Activated T-cell treated with anti-CD3 and anti-CD28 coated beads, Interleukin-2, amount 50 U/mL, for 48 hours (primary cell): ENCODE measurements around the gene TSR3.

Source experiments
- DNase-seq, 2 experiments: peaks; one replicate each; pipeline ENCODE4 v3.0.0-alpha.2; 2020

TSR3 gene

GRCh38 chr16:1308036-1308976 lies 43.4 kb downstream of the TSR3 start:
- DNase-seq: no peak

- DNase-seq: no peak
Observed at GRCh38 chr16:1306334-1306733, 45.3 kb downstream of the TSR3 start.

- DNase-seq: no peak
Observed at GRCh38 chr16:1305823-1306222, 45.9 kb downstream of the TSR3 start.

- no peak for DNase-seq
Observed at GRCh38 chr16:1301562-1301961, 50.1 kb downstream of the TSR3 start.

GRCh38 chr16:1300664-1301476 lies 50.8 kb downstream of the TSR3 start:
- DNase-seq: peak; percentile 86 to 88

GRCh38 chr16:1299868-1300203 lies 51.8 kb downstream of the TSR3 start:
- no peak for DNase-seq
